Stomach (tissue), 9 donors: ENCODE data around the gene ZNF276. TPM values are rescaled to one million over a fixed set of nuclear protein-coding genes. Genes with fewer than 3 reads are reported as not detected.
"Not testable (repeated sequence)": the region's sequence is repeated elsewhere in the genome, so short reads cannot be mapped to it uniquely, and the experiment has no call there.

Experiments
- DNase-seq, 2 donors: peaks; one replicate each; pipeline versions ENCODE4 v3.0.0 to v3.0.0-alpha.2; 2013 to 2019
- H3K27ac ChIP-seq, 5 donors: fragments of 200-600 bp in 4 of 5; sonication (generic) in 4 of 5; one replicate each; pipeline ENCODE4 v1.5.1; 2013 to 2019; ENCODE audit warnings: mild to moderate bottlenecking in 1 of 5, moderate library complexity in 1 of 5
- H3K27me3 ChIP-seq, 3 donors: fragments of 200-600 bp; sonication (generic); one replicate each; pipeline ENCODE4 v1.5.1; 2017 to 2019; ENCODE audit warnings: mixed run types in 1 of 3
- H3K36me3 ChIP-seq, 4 donors: fragments of 200-600 bp; sonication (generic); 1 replicate in 3 of 4; 2 replicates in 1 of 4; pipeline ENCODE4 v1.5.1; 2016 to 2019
- H3K4me1 ChIP-seq, 4 donors: fragments of 200-600 bp; sonication (generic); one replicate each; pipeline ENCODE4 v1.5.1; 2016 to 2019
- H3K4me3 ChIP-seq, 4 donors: fragments of 200-600 bp; sonication (generic) in 3 of 4; one replicate each; pipeline ENCODE4 v1.5.1; 2016 to 2019; ENCODE audit warnings: mild to moderate bottlenecking in 1 of 4
- H3K9me3 ChIP-seq, 4 donors: fragments of 200-600 bp; sonication (generic); one replicate each; pipeline ENCODE4 v1.5.1; 2016 to 2019
- EP300 ChIP-seq: sonication (generic); formaldehyde crosslinking; IDR thresholded peaks from one replicate; pipeline ENCODE4 v1.6.1; 2017; ENCODE audit warnings: antibody characterized with exemption
- POLR2A ChIP-seq, 4 donors: fragments of 450-650 bp; IDR thresholded peaks; one replicate each; pipeline ENCODE4 v1.6.1; 2016; ENCODE audit warnings: antibody characterized with exemption in 4 of 4, control low read depth in 2 of 4, mild to moderate bottlenecking in 1 of 4, moderate library complexity in 1 of 4
- POLR2AphosphoS5 ChIP-seq, 3 donors: sonication (generic); formaldehyde crosslinking; IDR thresholded peaks; one replicate each; pipeline ENCODE4 v1.6.1; 2016; ENCODE audit warnings: antibody characterized with exemption in 3 of 3
- WGBS, 5 donors: extraction: QIAGEN DNeasy Blood & Tissue Kit in 3 of 5; methylation state at CpG; one replicate each; pipeline versions ENCODE4 v1.1.5 to v1.1.7; 2013 to 2018; 5-methylcytosine and 5-hydroxymethylcytosine counted together
- intact Hi-C: fragments of 100-400 bp; cut with DNase I; formaldehyde crosslinking; loops from one replicate; pipeline ENCODE4 v1.15.1; 2023; ENCODE audit warnings: low total_unique reads
- polyA plus RNA-seq, 3 donors: library from polyadenylated mRNA; stranded (reverse); fragments of 200-250 nt; gene quantifications; one replicate each; pipeline ENCODE4 v1.2.3, GENCODE V29; 2013
- total RNA-seq, 5 donors: library from RNA; depleted of rRNA; stranded (reverse); fragments of >200 nt; gene quantifications; one replicate each; pipeline versions ENCODE4 v1.1.0 to v1.2.3, GENCODE V29; 2014 to 2016
- TF ChIP-seq, protein P1 (sequence below), 7 experiments: fragments of 450-650 bp in 4 of 7; fragments of 200-600 bp in 3 of 7; sonication (generic) in 3 of 7; IDR thresholded peaks; one replicate each; pipeline ENCODE4 v1.5.1; 2016 to 2019; ENCODE audit warnings: antibody characterized with exemption in 7 of 7, control low read depth in 2 of 7, mild to moderate bottlenecking in 1 of 7
- donor health status: healthy with polysubstance abuse.
- donor health status: Bipolar disorder and iron deficiency.
- donor health status: healthy.

ZNF276 gene
- total and polyA plus RNA-seq, 8 donors: 11.0 to 418 (median 32.6) TPM

DNA sequence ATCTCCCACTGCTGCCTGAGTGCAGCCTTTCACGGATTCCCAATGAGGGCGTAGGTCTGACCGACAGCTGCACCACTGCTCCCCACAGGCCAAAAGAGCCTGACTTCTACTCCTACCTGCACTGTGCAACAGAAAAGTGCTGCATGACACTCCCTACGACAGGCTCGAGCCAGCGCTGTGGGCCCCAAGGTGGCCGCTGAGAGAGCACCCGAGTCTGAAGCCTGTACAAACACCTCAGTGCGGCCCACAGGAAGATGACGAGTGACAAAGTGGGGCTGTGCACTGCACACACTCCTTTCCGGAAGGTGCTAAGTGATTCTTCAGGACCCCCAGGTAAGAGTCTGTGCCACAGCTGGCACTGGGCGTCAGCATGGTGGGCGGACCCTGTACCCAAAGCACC is 53.9 kb downstream of the ZNF276 start:
- peaks cover 0 to 36% (median 10%) of the 10 kb centered on the region in 4 donors for H3K36me3 ChIP-seq

DNA sequence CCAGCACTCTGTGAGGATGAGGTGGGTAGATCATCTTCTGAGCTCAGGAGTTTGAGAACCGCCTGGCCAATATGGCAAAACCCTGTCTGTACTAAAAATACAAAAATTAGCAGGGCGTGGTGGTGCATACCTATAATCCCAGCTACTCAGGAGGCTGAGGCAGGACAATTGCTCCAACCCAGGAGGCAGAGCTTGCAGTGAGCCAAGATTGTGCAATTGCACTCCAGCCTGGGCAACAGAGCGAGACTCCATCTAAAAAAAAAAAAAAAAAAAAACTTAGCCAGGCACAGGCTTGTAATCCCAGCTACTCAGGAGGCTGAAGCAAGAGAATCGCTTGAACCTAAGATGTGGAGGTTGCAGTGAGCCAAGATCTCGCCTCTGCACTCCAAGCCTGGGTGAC is 56.9 kb downstream of the ZNF276 start:
- H3K27ac ChIP-seq, H3K9me3 ChIP-seq, H3K4me3 ChIP-seq, H3K27me3 ChIP-seq, H3K4me1 ChIP-seq, intact Hi-C loops, DNase-seq: not testable (repeated sequence)
- peaks cover 0 to 14% (median 0%) of the 10 kb centered on the region in 4 donors for H3K36me3 ChIP-seq
- WGBS, 5 donors: 88 to 99% (median 97%) methylated on average over 5 of the region's 5 CpGs

More for the DNA sequence above, 53.9 kb downstream of the ZNF276 start:
- DNase-seq: no peak
- Histone ChIP-seq H3K27me3 (no peaks in the 10 kb centered on the region), H3K27ac (no peak overlapping the region), H3K4me1 (no peaks in the 10 kb centered on the region), H3K4me3 (no peak overlapping the region), H3K9me3 (no peaks in the 10 kb centered on the region)
- intact Hi-C loops: no loop called here
- TF ChIP-seq POLR2AphosphoS5 (IDR thresholded peaks at IDR 0.05): no peak
- TF ChIP-seq, protein P1, sequence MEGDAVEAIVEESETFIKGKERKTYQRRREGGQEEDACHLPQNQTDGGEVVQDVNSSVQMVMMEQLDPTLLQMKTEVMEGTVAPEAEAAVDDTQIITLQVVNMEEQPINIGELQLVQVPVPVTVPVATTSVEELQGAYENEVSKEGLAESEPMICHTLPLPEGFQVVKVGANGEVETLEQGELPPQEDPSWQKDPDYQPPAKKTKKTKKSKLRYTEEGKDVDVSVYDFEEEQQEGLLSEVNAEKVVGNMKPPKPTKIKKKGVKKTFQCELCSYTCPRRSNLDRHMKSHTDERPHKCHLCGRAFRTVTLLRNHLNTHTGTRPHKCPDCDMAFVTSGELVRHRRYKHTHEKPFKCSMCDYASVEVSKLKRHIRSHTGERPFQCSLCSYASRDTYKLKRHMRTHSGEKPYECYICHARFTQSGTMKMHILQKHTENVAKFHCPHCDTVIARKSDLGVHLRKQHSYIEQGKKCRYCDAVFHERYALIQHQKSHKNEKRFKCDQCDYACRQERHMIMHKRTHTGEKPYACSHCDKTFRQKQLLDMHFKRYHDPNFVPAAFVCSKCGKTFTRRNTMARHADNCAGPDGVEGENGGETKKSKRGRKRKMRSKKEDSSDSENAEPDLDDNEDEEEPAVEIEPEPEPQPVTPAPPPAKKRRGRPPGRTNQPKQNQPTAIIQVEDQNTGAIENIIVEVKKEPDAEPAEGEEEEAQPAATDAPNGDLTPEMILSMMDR (IDR thresholded peaks at IDR 0.05): no peak
- no peak for TF ChIP-seq EP300
- TF ChIP-seq POLR2A (IDR thresholded peaks at IDR 0.05): no peak
- 93 to 97% (median 96%) methylated on average over 3 to 13 of the region's 13 CpGs for WGBS, 5 donors

DNA sequence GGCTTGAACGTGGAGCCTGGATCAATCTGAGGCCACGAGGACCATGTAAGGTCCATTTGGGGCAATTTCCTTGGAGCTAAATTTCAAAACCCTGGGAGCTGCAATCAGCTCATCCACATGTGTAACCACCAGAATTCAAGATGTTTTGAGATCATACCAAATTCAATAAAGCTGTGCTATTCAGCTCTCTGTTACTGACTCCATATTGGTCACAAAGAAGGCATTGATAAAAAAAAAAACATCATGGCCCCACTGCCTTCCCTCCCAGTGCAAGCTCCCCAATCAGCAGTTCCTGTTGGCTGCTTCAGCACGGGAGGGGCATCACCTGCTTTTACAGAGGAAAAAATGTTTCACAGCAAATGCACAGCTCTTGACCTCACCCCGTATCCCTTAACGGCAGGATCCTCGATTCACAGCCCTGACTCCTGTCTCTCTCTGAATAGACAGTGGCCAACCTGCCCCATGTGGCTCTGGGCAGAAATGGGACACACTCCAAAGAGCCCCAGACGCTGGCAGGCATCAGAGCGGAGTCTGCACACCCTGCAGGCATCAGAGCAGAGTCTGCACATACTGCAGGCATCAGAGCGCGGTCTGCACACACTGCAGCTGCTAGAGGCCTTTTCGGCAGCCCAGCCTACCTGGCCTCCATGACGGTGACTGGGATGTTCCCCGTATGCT is 58.0 kb downstream of the ZNF276 start:
- no peaks in the 10 kb centered on the region for H3K9me3 ChIP-seq
- H3K4me3 ChIP-seq: no peak overlapping the region
- TF ChIP-seq POLR2A (IDR thresholded peaks at IDR 0.05) (no peak), EP300 (no peak), POLR2AphosphoS5 (IDR thresholded peaks at IDR 0.05) (no peak)
- TF ChIP-seq, protein P1 (IDR thresholded peaks at IDR 0.05): no peak
- WGBS, 5 donors: 82 to 94% (median 92%) methylated on average over 12 to 13 of the region's 13 CpGs
- no peak overlapping the region for H3K27ac ChIP-seq
- intact Hi-C loops: no loop called here
- H3K27me3 ChIP-seq: no peaks in the 10 kb centered on the region
- no peaks in the 10 kb centered on the region for H3K4me1 ChIP-seq
- DNase-seq: peak in 1 of 2 donors; percentile 17
- H3K36me3 ChIP-seq: peaks cover 0 to 14% (median 0%) of the 10 kb centered on the region in 4 donors

DNA sequence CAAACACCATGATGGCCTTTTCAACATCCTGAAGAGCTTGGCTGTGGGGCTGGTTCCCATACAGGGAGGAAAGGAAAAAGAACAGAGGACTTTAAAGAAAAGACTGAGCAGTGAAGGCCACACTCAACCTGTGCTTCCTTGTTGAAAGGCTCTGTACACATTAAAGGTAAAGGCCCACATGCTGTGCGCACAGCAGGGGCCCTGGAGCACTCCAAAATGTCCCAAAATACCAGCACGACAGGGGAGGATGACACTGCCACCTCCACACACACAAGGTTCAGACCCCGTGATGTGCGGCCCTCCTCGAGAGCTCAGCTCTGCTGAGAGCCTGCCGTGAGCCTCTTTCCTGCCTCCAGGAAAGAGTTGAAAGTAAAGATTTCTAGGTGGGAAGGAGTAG is 58.6 kb downstream of the ZNF276 start:
- intact Hi-C loops: no loop called here
- 89 to 95% (median 93%) methylated on average over 6 of the region's 6 CpGs for WGBS, 5 donors
- H3K36me3 ChIP-seq: peaks cover 0 to 14% (median 0%) of the 10 kb centered on the region in 4 donors
- H3K4me3 ChIP-seq: no peak overlapping the region
- H3K27me3 ChIP-seq: no peaks in the 10 kb centered on the region
- no peak for DNase-seq
- H3K27ac ChIP-seq: no peak overlapping the region
- TF ChIP-seq POLR2AphosphoS5 (IDR thresholded peaks at IDR 0.05): no peak
- TF ChIP-seq POLR2A (IDR thresholded peaks at IDR 0.05): no peak
- TF ChIP-seq, protein P1 (IDR thresholded peaks at IDR 0.05): no peak
- no peak for TF ChIP-seq EP300
- H3K4me1 ChIP-seq: no peaks in the 10 kb centered on the region
- no peaks in the 10 kb centered on the region for H3K9me3 ChIP-seq

DNA sequence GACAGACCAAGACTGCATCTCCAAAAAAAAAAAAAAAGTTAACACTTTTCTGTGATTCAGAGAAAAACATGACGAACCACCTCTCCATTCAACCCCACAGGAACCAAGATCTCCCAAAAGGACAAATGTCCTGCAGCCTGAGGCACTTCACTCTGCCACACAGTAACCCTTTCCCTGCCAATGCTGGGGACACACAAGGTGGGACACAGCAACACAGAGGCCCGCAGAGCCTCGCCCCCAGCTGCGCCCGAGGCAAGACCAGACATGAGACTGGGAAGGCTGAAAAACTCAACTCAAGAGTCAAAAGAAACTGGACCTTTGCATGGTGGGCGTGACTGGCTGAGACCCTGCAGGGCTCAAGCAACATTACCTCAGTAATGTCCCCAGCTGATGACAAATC is 61.2 kb downstream of the ZNF276 start:
- Histone ChIP-seq H3K36me3 (peaks cover 0 to 9% (median 0%) of the 10 kb centered on the region in 4 donors), H3K4me3 (no peak overlapping the region), H3K4me1 (no peaks in the 10 kb centered on the region), H3K27me3 (no peaks in the 10 kb centered on the region), H3K9me3 (no peaks in the 10 kb centered on the region), H3K27ac (no peak overlapping the region)
- no peak for DNase-seq
- TF ChIP-seq, protein P1 (IDR thresholded peaks at IDR 0.05): no peak
- TF ChIP-seq POLR2A (IDR thresholded peaks at IDR 0.05) (no peak), EP300 (no peak), POLR2AphosphoS5 (IDR thresholded peaks at IDR 0.05) (no peak)
- intact Hi-C loops: no loop called here
- WGBS, 5 donors: 93 to 97% (median 95%) methylated on average over 6 of the region's 6 CpGs

- H3K27me3 ChIP-seq, intact Hi-C loops, DNase-seq, H3K9me3 ChIP-seq, H3K4me1 ChIP-seq, H3K36me3 ChIP-seq, H3K4me3 ChIP-seq, H3K27ac ChIP-seq: not testable (repeated sequence)
- WGBS, 5 donors: 91 to 100% (median 95%) methylated on average over 5 to 6 of the region's 6 CpGs
These were observed 62.6 kb downstream of the ZNF276 start for GRCh38 chr16:89783952-89784351.
